ENCODE results near the gene CCN5.
A peak's percentile ranks its signal among the peaks of the same experiment; 100 is the strongest.

DNA sequence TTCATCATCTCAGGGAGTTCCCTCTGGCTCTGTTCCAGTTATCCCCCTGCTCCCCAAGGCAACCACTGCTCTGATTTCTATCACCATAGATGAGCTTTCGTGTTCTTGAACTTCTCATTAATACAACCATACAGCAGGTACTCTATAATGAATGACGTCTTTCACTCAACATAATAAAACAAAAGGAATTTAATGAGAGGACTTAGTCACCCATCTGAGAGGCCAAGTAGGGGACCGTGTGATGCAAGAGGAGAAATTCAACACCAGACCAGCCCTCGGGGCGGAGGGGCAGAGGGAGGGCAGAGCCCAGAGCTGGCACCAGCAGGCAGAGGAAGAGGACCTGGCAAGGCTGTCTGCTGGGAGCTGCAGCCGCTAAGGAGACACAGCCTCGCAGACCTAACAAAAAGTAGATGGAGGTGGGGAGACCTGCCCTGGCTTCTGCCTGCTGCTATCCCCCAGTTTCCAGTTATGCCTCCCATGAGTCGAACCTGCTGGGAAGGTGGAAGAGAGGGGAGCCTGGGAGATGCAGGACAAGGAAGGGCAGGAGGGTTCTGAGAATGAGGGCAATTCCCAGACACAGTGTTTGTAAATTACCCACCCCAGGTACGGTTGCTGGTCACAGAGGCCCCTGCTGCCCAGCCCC is 13.8 kb downstream of the CCN5 start:
- TF ChIP-seq GLI2 (tag by site-specific recombination; IDR thresholded peaks at IDR 0.05; ENCODE audit: borderline replicate concordance, low read depth) (peak; percentile 23; the same call in 1 of the 2 replicates), ZNF660 (tag by site-specific recombination; IDR thresholded peaks at IDR 0.05) (0 out of 2 replicates have a peak, but pooled peaks have one; percentile 48)
- TF ChIP-seq, protein P1, sequence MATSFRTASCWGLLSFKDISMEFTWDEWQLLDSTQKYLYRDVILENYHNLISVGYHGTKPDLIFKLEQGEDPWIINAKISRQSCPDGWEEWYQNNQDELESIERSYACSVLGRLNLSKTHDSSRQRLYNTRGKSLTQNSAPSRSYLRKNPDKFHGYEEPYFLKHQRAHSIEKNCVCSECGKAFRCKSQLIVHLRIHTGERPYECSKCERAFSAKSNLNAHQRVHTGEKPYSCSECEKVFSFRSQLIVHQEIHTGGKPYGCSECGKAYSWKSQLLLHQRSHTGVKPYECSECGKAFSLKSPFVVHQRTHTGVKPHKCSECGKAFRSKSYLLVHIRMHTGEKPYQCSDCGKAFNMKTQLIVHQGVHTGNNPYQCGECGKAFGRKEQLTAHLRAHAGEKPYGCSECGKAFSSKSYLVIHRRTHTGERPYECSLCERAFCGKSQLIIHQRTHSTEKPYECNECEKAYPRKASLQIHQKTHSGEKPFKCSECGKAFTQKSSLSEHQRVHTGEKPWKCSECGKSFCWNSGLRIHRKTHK (tag by site-specific recombination; IDR thresholded peaks at IDR 0.05), result no peak
- TF ChIP-seq, protein P2, sequence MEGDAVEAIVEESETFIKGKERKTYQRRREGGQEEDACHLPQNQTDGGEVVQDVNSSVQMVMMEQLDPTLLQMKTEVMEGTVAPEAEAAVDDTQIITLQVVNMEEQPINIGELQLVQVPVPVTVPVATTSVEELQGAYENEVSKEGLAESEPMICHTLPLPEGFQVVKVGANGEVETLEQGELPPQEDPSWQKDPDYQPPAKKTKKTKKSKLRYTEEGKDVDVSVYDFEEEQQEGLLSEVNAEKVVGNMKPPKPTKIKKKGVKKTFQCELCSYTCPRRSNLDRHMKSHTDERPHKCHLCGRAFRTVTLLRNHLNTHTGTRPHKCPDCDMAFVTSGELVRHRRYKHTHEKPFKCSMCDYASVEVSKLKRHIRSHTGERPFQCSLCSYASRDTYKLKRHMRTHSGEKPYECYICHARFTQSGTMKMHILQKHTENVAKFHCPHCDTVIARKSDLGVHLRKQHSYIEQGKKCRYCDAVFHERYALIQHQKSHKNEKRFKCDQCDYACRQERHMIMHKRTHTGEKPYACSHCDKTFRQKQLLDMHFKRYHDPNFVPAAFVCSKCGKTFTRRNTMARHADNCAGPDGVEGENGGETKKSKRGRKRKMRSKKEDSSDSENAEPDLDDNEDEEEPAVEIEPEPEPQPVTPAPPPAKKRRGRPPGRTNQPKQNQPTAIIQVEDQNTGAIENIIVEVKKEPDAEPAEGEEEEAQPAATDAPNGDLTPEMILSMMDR (tag by site-specific recombination; IDR thresholded peaks at IDR 0.05), result no peak
